RKO (cell line): ENCODE data around the gene HRH3.

Source experiments
- DNase-seq: peaks from one replicate; pipeline ENCODE4 v3.0.0-alpha.2; 2016; ENCODE audit warnings: low spot score

The HRH3 gene

GRCh38 chr20:62243906-62244515, 23.9 kb upstream of the HRH3 start:
- DNase-seq, result no peak

GRCh38 chr20:62243106-62243505, 23.0 kb upstream of the HRH3 start:
- no peak for DNase-seq

GRCh38 chr20:62242176-62242575, 22.1 kb upstream of the HRH3 start:
- no peak for DNase-seq

GRCh38 chr20:62241506-62241905, 21.4 kb upstream of the HRH3 start:
- DNase-seq, result no peak

GRCh38 chr20:62240020-62240685, 20.1 kb upstream of the HRH3 start:
- no peak for DNase-seq

GRCh38 chr20:62239278-62239879, 19.3 kb upstream of the HRH3 start:
- peak; percentile 65 for DNase-seq

- DNase-seq, result peak; percentile 40
Observed at GRCh38 chr20:62238569-62239277, 18.6 kb upstream of the HRH3 start.

- peak; percentile 99 for DNase-seq
Observed at GRCh38 chr20:62237801-62238568, 17.9 kb upstream of the HRH3 start, which contains the start of gene OSBPL2. TSS of gene OSBPL2 (plus strand) at chr20:62238521. CDS start at chr20:62256185, 17,664 bp downstream.

GRCh38 chr20:62237514-62237800, 17.4 kb upstream of the HRH3 start:
- no peak for DNase-seq

- DNase-seq, result no peak
Observed at GRCh38 chr20:62236766-62237513, 16.9 kb upstream of the HRH3 start.

GRCh38 chr20:62236200-62236599, 16.1 kb upstream of the HRH3 start:
- no peak for DNase-seq

GRCh38 chr20:62235777-62236157, 15.7 kb upstream of the HRH3 start:
- no peak for DNase-seq

GRCh38 chr20:62235001-62235776, 15.1 kb upstream of the HRH3 start:
- no peak for DNase-seq

GRCh38 chr20:62234339-62234738, 14.3 kb upstream of the HRH3 start:
- no peak for DNase-seq

- no peak for DNase-seq
Observed at GRCh38 chr20:62233684-62234083, 13.6 kb upstream of the HRH3 start.

- DNase-seq, result no peak
Observed at GRCh38 chr20:62232770-62233645, 12.9 kb upstream of the HRH3 start.

- DNase-seq, result no peak
Observed at GRCh38 chr20:62232194-62232593, 12.1 kb upstream of the HRH3 start.

- no peak for DNase-seq
Observed at GRCh38 chr20:62231292-62231691, 11.2 kb upstream of the HRH3 start.

- no peak for DNase-seq
Observed at GRCh38 chr20:62230696-62231095, 10.6 kb upstream of the HRH3 start.

- DNase-seq, result no peak
Observed at GRCh38 chr20:62230276-62230675, 10.2 kb upstream of the HRH3 start.
